PC-3 (cell line): ENCODE results near the gene ZC3H12C.

Experiments used
- CTCF ChIP-seq: fragments of 300-600 bp; sonication (generic); conservative IDR thresholded peaks from 2 replicates; pipeline ENCODE4 v1.5.1; 2017; ENCODE audit warnings: antibody characterized with exemption, low read depth, mild to moderate bottlenecking, low read length
- EZH2 ChIP-seq: fragments of 300-600 bp; sonication (generic); IDR thresholded peaks from one replicate; pipeline ENCODE4 v1.6.1; 2017; ENCODE audit warnings: antibody characterized with exemption, mild to moderate bottlenecking, low read length; ENCODE audit not compliant: unreplicated experiment
- EZH2phosphoT487 ChIP-seq: fragments of 300-600 bp; sonication (generic); IDR thresholded peaks from 2 replicates; pipeline ENCODE4 v1.6.1; 2018; ENCODE audit warnings: mild to moderate bottlenecking, antibody characterized with exemption, low read length, borderline replicate concordance

- no peak for TF ChIP-seq EZH2phosphoT487
- no peak for TF ChIP-seq CTCF
- no peak for TF ChIP-seq EZH2
These were observed 92.0 kb downstream of the ZC3H12C start for GRCh38 chr11:110185121-110185591.
